KOPT-K1 (cell line): ENCODE measurements around the gene SLC1A3.

ENCODE experiments used
- H3K27ac ChIP-seq: fragments of 200-600 bp; sonication (generic); 2 replicates; pipeline ENCODE4 v1.5.1; 2016; ENCODE audit warnings: antibody characterized with exemption, mild to moderate bottlenecking, low read depth, low read length; ENCODE audit not compliant: poor library complexity, severe bottlenecking
- H3K36me3 ChIP-seq: fragments of 200-600 bp; sonication (generic); 2 replicates; pipeline ENCODE4 v1.5.1; 2017; ENCODE audit warnings: antibody characterized with exemption, mild to moderate bottlenecking, low read length, moderate library complexity; ENCODE audit not compliant: insufficient read depth
- H3K9me3 ChIP-seq: fragments of 200-600 bp; sonication (generic); 2 replicates; pipeline ENCODE4 v1.5.1; 2017; ENCODE audit warnings: antibody characterized with exemption, low read length, mild to moderate bottlenecking; ENCODE audit not compliant: insufficient read depth, poor library complexity, severe bottlenecking

The SLC1A3 gene

DNA sequence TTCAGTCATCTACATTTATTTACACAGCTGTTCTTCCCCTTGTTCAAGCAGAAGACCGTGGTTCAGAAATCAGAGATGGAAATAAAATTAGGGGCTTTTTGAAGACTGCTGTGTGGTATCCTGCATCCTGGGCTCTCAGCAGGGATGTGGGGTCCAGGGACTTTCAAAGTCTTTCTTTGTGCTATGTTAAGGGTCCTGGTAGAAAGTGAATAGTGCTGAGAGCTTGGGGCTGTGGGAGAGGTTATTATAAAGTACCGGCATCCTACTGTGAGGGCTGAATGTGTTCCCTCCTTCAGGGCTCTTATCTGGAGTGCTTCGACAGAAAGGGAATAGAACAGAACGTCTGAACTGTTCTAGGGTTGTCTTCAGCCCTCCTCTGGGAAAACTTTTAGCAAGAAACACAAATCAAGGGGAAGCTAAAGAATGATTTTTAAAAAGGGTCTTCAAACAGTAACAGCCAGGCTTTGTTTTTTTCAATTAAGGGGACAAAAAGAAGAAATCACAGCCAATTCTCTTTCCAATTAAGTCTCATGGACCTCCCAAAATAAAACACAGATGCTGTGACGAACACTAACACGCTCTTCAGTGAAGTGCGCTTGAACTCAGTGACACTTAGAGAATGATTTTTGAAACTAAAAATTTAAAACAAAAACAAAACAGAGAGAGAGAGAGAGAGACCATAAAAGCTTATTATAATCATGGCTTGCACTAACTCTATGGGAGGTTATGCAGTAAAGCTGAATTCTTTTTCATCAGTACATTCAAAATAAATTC is 15.7 kb upstream of the SLC1A3 start:
- Histone ChIP-seq H3K27ac (no peak overlapping the region), H3K9me3 (no peaks in the 10 kb centered on the region)

DNA sequence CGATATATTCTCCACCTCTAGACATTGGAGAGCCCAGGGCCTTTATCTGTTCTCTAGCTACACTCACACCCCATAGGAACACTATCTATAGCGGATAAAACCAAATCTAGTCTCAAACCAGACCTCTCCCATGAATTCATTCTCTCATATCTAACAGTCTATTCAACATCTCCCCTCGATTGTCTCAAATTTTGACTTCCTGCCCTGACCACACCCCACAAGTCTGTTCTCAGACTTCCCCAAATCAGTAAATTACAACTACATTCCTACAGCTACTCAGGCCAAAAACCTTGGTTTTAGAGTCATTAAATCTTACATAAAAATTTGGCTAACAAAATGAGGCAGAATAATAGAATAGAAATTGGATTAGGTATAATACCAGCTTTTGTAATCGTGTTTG is 12.5 kb upstream of the SLC1A3 start:
- H3K36me3 ChIP-seq, result no peaks in the 10 kb centered on the region
- H3K27ac ChIP-seq, result no peak overlapping the region

More for the DNA sequence above, 15.7 kb upstream of the SLC1A3 start:
- no peaks in the 10 kb centered on the region for H3K36me3 ChIP-seq

DNA sequence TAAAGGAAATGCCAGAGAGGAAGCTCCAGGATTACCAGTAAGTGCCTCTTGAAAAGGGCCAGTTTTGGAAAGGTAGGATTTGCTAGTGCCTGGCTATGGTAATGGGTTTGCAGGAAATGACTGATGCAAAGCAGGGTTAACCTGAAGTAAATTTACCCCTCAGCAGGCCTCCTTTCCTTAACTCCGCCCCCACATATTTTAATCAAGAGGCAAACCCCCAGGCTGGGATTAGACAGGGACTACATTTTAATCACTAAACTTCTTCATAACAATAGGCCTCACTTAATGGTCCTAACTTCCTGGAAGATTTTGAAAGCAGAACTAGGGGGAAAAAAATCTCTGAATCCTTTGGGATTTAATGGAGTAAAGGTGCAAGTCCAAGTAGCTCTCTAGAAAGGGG is 10.2 kb upstream of the SLC1A3 start:
- H3K36me3 ChIP-seq, result no peaks in the 10 kb centered on the region
- H3K27ac ChIP-seq, result no peak overlapping the region
- H3K9me3 ChIP-seq, result no peaks in the 10 kb centered on the region

More for the DNA sequence above, 12.5 kb upstream of the SLC1A3 start:
- H3K9me3 ChIP-seq, result no peaks in the 10 kb centered on the region

DNA sequence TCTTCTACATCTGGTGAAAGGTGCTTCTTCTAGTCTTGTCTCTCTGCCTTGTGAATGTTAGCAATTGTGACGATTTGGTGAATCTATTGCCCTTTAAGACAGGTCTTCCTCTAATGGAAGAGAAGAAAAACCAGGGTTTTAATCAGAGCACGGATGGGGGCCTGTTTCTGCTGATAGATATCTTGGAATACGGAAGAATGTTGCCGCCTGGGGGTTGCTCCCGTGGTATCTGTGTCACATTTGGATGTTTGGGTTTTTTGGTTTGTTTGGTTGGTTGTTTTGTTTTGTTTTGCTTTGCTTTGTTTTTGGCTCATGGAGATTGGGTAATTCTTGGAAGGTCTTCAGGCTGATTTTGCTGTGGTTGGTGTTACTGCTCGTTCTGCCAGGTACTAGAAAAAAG is 9.7 kb upstream of the SLC1A3 start:
- no peak overlapping the region for H3K27ac ChIP-seq

DNA sequence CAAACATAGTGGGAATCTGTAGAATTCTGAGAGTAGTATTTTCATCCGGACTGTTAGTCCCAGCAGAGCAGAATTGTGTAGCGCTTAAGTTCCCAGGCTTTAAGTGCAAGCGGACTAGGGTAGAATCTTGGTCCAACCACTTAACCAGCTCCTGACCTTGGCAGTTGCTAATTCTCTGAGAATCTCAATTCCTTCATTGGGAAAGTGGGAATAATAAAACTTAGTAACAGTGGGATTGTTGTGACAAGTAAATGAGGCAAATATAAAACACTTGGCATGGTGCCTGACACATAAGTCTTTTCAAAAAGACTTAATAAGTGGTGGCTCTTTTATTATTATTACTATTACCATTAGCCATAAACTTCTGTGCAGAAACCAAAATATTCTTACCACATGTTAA is 8.4 kb upstream of the SLC1A3 start:
- H3K36me3 ChIP-seq, result no peaks in the 10 kb centered on the region
- no peak overlapping the region for H3K27ac ChIP-seq
- no peaks in the 10 kb centered on the region for H3K9me3 ChIP-seq

More for the DNA sequence above, 9.7 kb upstream of the SLC1A3 start:
- no peaks in the 10 kb centered on the region for H3K9me3 ChIP-seq
- no peaks in the 10 kb centered on the region for H3K36me3 ChIP-seq

DNA sequence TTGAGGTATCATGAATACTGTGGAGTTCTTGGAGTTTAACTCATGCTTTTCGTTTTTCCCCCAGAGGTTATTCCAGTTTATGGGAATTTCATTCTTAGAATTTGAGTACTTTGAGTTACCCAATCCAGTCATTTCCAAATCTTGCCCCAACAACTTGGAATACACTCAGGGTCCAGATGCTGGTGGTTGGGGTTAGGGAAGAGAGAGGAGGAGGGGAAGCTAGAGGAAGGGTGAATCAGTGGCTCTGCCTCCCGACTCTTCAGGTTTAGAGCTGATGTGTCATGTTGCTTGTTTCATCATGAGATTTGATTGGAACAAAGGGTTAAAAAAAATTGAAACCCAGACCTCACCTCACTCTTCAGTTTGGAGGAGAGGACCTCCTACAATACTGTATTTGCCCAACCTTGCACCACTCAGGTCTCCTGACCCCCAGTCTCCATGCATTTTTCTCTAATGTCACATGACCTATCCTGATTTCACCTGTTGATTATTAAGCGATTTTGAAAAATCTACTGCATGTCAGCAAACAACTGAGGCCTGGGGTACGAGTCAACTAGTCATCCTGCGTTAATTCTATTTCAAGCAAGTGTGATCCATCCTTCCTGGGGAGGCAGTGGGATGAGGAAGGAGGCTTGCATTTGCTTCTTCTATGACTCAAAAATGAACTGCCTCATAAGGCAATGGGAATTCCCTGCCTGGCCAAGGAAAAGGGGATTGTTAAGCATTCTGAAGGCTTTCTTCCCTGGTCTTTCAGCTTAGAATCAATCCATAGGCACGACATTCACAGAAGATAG is 6.2 kb upstream of the SLC1A3 start:
- H3K9me3 ChIP-seq, result no peaks in the 10 kb centered on the region
- H3K36me3 ChIP-seq, result no peaks in the 10 kb centered on the region
- no peak overlapping the region for H3K27ac ChIP-seq

DNA sequence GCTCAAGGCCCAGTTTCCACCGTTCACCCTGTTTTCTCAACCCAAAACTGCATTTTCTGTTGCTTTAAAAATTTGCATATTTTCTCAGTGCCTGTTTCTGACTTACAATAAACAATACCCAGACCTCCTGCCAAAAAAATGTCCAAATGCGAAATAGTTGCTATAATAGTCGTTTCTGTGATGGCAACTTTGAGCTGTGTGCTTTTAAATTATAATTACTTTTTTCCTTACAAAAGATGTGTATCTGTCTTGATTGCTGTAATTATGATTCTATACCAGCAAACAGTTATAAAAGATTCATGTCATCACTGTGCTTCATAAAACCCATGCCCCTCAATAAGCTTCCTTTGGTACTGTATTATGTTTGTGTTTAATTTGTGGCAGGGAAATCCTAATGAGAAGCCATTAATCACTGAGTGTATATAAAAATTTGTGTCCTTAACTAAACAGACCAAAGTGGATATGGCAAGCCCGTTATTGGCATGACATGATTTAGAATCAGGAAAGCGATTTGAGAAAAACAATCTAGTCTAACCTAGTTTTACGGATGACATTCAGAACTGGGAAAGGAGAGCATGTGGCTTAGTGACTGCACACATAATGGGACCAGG is 5.4 kb upstream of the SLC1A3 start:
- Histone ChIP-seq H3K9me3 (no peaks in the 10 kb centered on the region), H3K36me3 (no peaks in the 10 kb centered on the region), H3K27ac (no peak overlapping the region)

DNA sequence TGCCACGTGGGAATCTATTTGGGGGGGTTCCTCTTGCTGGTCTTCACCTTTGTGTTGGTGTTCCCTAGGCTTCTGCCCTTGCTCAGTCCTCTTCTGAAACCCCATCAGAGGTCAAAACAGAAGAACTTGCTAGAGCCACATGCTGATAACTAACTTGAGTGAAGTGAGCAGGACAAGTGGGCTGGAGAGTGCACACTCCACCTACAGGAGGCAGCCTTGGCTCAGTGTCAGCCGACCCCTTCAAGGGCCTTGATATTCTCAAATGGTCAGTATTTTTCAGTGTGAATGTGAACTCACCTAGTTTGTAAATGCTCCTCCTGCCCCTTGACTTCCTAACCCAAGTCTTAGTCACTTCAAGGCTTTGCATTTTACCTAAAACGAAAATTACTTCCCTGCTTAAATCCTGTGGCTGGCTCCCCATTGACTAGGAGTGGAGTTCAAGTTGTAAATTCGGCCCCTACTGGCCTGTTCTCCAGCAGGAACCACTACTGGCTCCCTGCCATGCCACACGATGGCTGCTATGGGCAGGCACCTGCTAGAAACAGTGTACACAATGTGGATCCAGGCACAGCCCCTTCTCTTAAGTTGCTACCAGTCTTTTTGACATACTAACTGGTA is 3.6 kb upstream of the SLC1A3 start:
- no peak overlapping the region for H3K27ac ChIP-seq
- peaks cover 6% of the 10 kb centered on the region for H3K9me3 ChIP-seq
- no peaks in the 10 kb centered on the region for H3K36me3 ChIP-seq

DNA sequence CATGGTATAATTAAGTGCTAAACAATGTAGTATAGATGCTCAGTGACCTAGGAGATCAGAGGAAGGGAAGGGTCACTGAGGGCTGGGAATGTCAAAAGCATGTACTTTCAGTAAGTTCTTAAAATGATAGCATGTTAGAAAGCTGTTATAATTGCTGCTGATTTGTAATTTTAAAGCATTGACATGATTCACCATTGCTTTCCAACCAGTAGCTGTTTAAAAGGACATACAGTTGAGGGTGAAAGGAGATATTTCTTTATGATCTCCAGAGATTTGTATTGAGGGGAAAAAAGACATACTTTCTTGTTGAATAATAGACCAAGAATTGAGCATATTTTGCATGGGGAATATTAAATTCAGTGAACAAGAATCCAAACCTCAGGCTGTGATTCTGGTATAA is 1.2 kb upstream of the SLC1A3 start:
- Histone ChIP-seq H3K9me3 (peaks cover 6% of the 10 kb centered on the region), H3K36me3 (no peaks in the 10 kb centered on the region), H3K27ac (no peak overlapping the region)

DNA sequence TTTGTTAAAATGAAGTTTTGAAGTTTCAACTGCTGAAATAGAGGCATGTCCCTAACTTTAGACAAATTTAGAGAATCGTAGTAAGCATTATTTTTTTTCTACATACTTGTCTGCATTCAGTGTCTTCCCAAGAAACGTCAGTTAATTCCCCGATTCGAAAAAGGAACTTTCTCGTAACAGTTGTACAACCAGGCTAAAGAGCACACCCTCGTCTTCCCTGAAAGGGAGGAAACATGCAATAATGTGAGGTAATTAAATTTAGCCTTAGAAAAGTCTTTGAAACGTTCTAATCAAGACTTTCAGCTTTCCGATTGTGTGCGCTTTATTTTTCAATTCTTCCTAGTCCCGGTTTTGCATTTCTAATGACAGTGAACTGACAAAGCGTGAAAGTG is 374 bp upstream of the SLC1A3 start:
- Histone ChIP-seq H3K27ac (no peak overlapping the region), H3K9me3 (peaks cover 6% of the 10 kb centered on the region), H3K36me3 (no peaks in the 10 kb centered on the region)

DNA sequence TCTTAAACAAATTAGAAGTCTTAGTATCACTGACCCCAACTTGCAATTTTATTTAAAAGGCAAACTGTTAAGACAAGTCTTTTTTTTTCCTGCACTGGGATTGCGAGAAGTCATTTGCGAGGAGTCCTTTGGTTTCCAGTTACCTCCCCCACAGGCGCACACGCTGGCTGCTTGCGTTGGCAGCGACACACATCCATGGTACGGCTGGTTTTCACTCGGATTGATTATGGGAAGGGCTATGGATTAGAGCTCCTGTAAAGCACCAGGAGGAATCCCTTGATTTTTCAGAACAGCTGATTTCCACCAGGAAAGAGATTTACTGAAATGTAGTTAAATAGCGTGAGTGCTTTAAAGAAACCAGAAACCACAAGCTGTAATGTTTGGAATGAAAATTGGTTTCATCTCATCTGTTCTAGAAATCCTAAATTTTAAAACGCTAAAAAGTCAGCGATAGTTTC is 737 bp downstream of the SLC1A3 start:
- H3K9me3 ChIP-seq, result peaks cover 6% of the 10 kb centered on the region
- no peaks in the 10 kb centered on the region for H3K36me3 ChIP-seq
- no peak overlapping the region for H3K27ac ChIP-seq

DNA sequence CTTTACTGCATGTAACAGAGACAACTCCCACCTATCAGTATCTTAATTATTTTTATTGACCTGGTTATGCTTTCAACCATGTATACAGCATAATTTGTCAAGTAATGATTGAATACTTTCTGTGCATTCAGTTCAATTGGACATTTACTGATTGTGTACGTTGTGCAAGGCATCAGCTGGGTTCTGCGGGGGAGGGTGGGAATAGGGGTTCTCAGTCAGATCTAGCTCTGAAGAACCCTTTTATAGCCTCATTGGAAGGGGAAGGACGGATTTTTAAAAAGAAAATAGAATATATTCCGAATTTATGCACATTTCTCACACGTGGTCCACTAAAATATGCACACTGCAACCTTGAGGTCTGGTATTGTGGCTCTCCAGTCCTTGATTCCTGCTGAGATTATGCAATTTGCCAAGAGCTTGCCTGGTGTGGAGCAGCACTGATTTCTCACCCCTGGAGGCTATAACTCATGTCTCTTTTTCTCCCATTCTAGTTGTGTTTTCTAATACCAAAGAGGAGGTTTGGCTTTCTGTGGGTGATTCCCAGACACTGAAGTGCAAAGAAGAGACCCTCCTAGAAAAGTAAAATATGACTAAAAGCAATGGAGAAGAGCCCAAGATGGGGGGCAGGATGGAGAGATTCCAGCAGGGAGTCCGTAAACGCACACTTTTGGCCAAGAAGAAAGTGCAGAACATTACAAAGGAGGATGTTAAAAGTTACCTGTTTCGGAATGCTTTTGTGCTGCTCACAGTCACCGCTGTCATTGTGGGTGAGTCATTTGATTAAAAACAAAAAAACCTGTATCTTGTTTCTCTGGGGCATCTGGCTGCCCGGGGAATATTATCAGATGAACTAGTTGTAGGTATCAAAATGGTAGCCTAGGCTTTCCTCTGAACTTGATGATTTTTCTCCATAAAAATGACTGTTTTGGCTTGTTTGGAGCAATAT is 1.7 kb downstream of the SLC1A3 start:
- Histone ChIP-seq H3K36me3 (no peaks in the 10 kb centered on the region), H3K27ac (no peak overlapping the region), H3K9me3 (peaks cover 6% of the 10 kb centered on the region)

DNA sequence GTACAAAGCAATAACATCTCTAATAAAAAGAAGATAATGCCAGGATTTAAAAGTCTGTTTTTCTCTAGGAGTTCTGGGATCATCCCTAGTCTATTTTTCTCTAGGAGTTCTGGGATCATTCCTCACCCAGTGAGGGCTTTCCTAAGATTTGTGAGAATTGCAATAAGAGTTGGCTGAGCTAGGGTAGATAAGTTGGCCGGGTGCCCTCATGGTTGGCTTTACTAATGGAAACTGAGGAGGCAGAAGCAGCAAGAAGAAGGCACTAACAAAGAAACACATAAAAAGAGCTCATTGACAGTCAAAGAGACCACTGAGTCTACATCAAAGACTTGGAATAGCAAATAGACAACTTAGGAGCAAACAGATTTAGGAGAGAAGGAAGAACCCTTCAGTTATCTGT is 4.2 kb downstream of the SLC1A3 start:
- Histone ChIP-seq H3K36me3 (no peaks in the 10 kb centered on the region), H3K27ac (no peak overlapping the region), H3K9me3 (peaks cover 6% of the 10 kb centered on the region)
